Spleen (tissue), 11 donors: ENCODE data around the gene ZSWIM7. TPM values are rescaled to one million over a fixed set of nuclear protein-coding genes. Genes with fewer than 3 reads are reported as not detected.
A peak's percentile ranks its signal among the peaks of the same experiment; 100 is the strongest.

Experiments used
- DNase-seq: peaks from one replicate; pipeline ENCODE4 v3.0.0-alpha.2; 2020
- H3K27ac ChIP-seq, 8 donors: fragments of 200-600 bp; sonication (generic) in 7 of 8; 1 replicate in 4 of 8; 2 replicates in 4 of 8; pipeline versions ENCODE4 v1.5.0 to v1.8.0; 2016 to 2021; ENCODE audit warnings: inconsistent platforms in 4 of 8, mild to moderate bottlenecking in 4 of 8, moderate library complexity in 1 of 8
- H3K27me3 ChIP-seq, 7 donors: fragments of 200-600 bp; sonication (generic) in 6 of 7; replicated peaks in 1 of 7; 1 replicate in 4 of 7; 2 replicates in 3 of 7; pipeline versions ENCODE4 v1.5.0 to v1.8.0; 2016 to 2021; ENCODE audit warnings: inconsistent platforms in 3 of 7, mild to moderate bottlenecking in 1 of 7
- H3K36me3 ChIP-seq, 6 donors: fragments of 200-600 bp; sonication (generic) in 5 of 6; 1 replicate in 4 of 6; 2 replicates in 2 of 6; pipeline versions ENCODE4 v1.5.0 to v1.8.0; 2016 to 2021; ENCODE audit warnings: inconsistent platforms in 2 of 6
- H3K4me1 ChIP-seq, 6 donors: fragments of 200-600 bp; sonication (generic) in 5 of 6; 1 replicate in 3 of 6; 2 replicates in 3 of 6; pipeline versions ENCODE4 v1.5.0 to v1.8.0; 2016 to 2021; ENCODE audit warnings: inconsistent platforms in 3 of 6
- H3K4me3 ChIP-seq, 8 donors: fragments of 200-600 bp; sonication (generic) in 7 of 8; 1 replicate in 4 of 8; 2 replicates in 4 of 8; pipeline versions ENCODE4 v1.5.0 to v1.8.0; 2016 to 2021; ENCODE audit warnings: inconsistent platforms in 4 of 8, mild to moderate bottlenecking in 4 of 8, moderate library complexity in 2 of 8
- H3K9me3 ChIP-seq, 8 donors: fragments of 200-600 bp; sonication (generic) in 7 of 8; 1 replicate in 4 of 8; 2 replicates in 4 of 8; pipeline versions ENCODE4 v1.5.0 to v1.8.0; 2016 to 2021; ENCODE audit warnings: inconsistent platforms in 4 of 8
- CTCF ChIP-seq, 11 experiments: fragments of 200-600 bp in 7 of 11; fragments of 450-650 bp in 4 of 11; sonication (generic) in 4 of 11; IDR thresholded peaks in 8 of 11; conservative IDR thresholded peaks in 3 of 11; 1 replicate in 7 of 11; 2 replicates in 4 of 11; pipeline versions ENCODE4 v1.4.0 to v1.8.0; 2016 to 2021; ENCODE audit warnings: antibody characterized with exemption in 11 of 11, inconsistent platforms in 4 of 11, mild to moderate bottlenecking in 1 of 11
- POLR2A ChIP-seq, 3 donors: fragments of 450-650 bp; IDR thresholded peaks; one replicate each; pipeline ENCODE4 v1.5.1; 2017; ENCODE audit warnings: antibody characterized with exemption in 3 of 3, mild to moderate bottlenecking in 1 of 3
- POLR2AphosphoS5 ChIP-seq, 3 donors: sonication (generic); formaldehyde crosslinking; IDR thresholded peaks; one replicate each; pipeline ENCODE4 v1.5.1; 2017; ENCODE audit warnings: antibody characterized with exemption in 3 of 3
- WGBS, 5 donors: extraction: QIAGEN DNeasy Blood & Tissue Kit in 3 of 5; methylation state at CpG; one replicate each; pipeline versions ENCODE4 v1.1.5 to v1.1.7; 2013 to 2018; 5-methylcytosine and 5-hydroxymethylcytosine counted together
- intact Hi-C: fragments of 100-400 bp; cut with DNase I; formaldehyde crosslinking; loops from one replicate; pipeline ENCODE4 v1.15.0; 2023; ENCODE audit warnings: low total_unique reads
- polyA plus RNA-seq, 3 donors: library from polyadenylated mRNA; stranded (reverse); fragments of 200-250 nt; gene quantifications; one replicate each; pipeline ENCODE4 v1.2.1, GENCODE V29; 2013
- total RNA-seq, 7 donors: library from RNA; depleted of rRNA in 3 of 7; stranded (reverse); fragments of >200 nt in 3 of 7; fragmentation: NEBNext Ultra II Directional in 4 of 7; extraction: Animal tissue kit (Norgen Biotek cat#: 25700) in 4 of 7; gene quantifications; one replicate each; pipeline versions ENCODE4 v1.1.0 to v1.2.1, GENCODE V29; 2016 to 2021
- donor health status: healthy with polysubstance abuse.
- donor health status: DM: no; HTN: no; CAD: no; lungs with moderate emphysema.
- donor health status: DM: no; HTN: no; CAD: no.
- donor health status: Bipolar disorder and iron deficiency.
- donor health status: healthy.
- donor health status: DM: no; HTN: no; CAD: no.
- donor health status: DM: yes; HTN: yes; CAD: no.

ZSWIM7 gene
- total and polyA plus RNA-seq, 10 donors, result 13.4 to 47.6 (median 25.3) TPM

GRCh38 chr17:15957206-15957605, 42.3 kb downstream of the ZSWIM7 start:
- DNase-seq, result peak; percentile 33
- Histone ChIP-seq H3K36me3 (no peaks in the 10 kb centered on the region), H3K4me3 (no peak overlapping the region), H3K27me3 (no peaks in the 10 kb centered on the region), H3K27ac (no peak overlapping the region), H3K9me3 (no peaks in the 10 kb centered on the region), H3K4me1 (peaks cover 0 to 28% (median 14%) of the 10 kb centered on the region in 6 donors)
- TF ChIP-seq POLR2AphosphoS5 (IDR thresholded peaks at IDR 0.05), result no peak
- no peak for TF ChIP-seq POLR2A (IDR thresholded peaks at IDR 0.05)
- TF ChIP-seq CTCF (IDR thresholded peaks at IDR 0.05 in 8 of 11, conservative IDR thresholded peaks at IDR 0.05 in 3 of 11), result no peak
- intact Hi-C loops, result no loop called here
- WGBS, 5 donors, result 77 to 95% (median 82%) methylated on average over 6 of the region's 6 CpGs

- H3K36me3 ChIP-seq, result no peaks in the 10 kb centered on the region
- peak; percentile 9 for DNase-seq
- H3K9me3 ChIP-seq, result no peaks in the 10 kb centered on the region
- H3K4me1 ChIP-seq, result peaks cover 0 to 28% (median 14%) of the 10 kb centered on the region in 6 donors
- H3K27me3 ChIP-seq, result no peaks in the 10 kb centered on the region
- intact Hi-C loops, result no loop called here
- no peak overlapping the region for H3K27ac ChIP-seq
- 81 to 89% (median 83%) methylated on average over 14 of the region's 14 CpGs for WGBS, 5 donors
- H3K4me3 ChIP-seq, result no peak overlapping the region
- no peak for TF ChIP-seq POLR2A (IDR thresholded peaks at IDR 0.05)
- no peak for TF ChIP-seq POLR2AphosphoS5 (IDR thresholded peaks at IDR 0.05)
- TF ChIP-seq CTCF (IDR thresholded peaks at IDR 0.05 in 8 of 11, conservative IDR thresholded peaks at IDR 0.05 in 3 of 11), result no peak
Measured at GRCh38 chr17:15955793-15956541, 43.5 kb downstream of the ZSWIM7 start.

- TF ChIP-seq POLR2A (IDR thresholded peaks at IDR 0.05) (no peak), CTCF (IDR thresholded peaks at IDR 0.05 in 8 of 11, conservative IDR thresholded peaks at IDR 0.05 in 3 of 11) (peak in 1 of 11 experiments; percentile 9), POLR2AphosphoS5 (IDR thresholded peaks at IDR 0.05) (peak in 1 of 3 donors; percentile 43)
- DNase-seq, result peak; percentile 40
- H3K4me3 ChIP-seq, result no peak overlapping the region
- intact Hi-C loops, result no loop called here
- peaks cover 0 to 6% (median 0%) of the 10 kb centered on the region in 7 donors for H3K27me3 ChIP-seq
- H3K27ac ChIP-seq, result no peak overlapping the region
- 44 to 57% (median 46%) methylated on average over 5 of the region's 5 CpGs for WGBS, 5 donors
- H3K9me3 ChIP-seq, result no peaks in the 10 kb centered on the region
- peaks cover 0 to 24% (median 14%) of the 10 kb centered on the region in 6 donors for H3K4me1 ChIP-seq
- H3K36me3 ChIP-seq, result no peaks in the 10 kb centered on the region
Measured at GRCh38 chr17:15954222-15954621, 45.3 kb downstream of the ZSWIM7 start.

GRCh38 chr17:15952916-15953790, 46.4 kb downstream of the ZSWIM7 start:
- H3K27ac ChIP-seq, result no peak overlapping the region
- intact Hi-C loops, result no loop called here
- peaks cover 0 to 14% (median 6%) of the 10 kb centered on the region in 6 donors for H3K4me1 ChIP-seq
- no peak overlapping the region for H3K4me3 ChIP-seq
- no peaks in the 10 kb centered on the region for H3K9me3 ChIP-seq
- no peak for TF ChIP-seq POLR2AphosphoS5 (IDR thresholded peaks at IDR 0.05)
- no peak for TF ChIP-seq CTCF (IDR thresholded peaks at IDR 0.05 in 8 of 11, conservative IDR thresholded peaks at IDR 0.05 in 3 of 11)
- no peak for TF ChIP-seq POLR2A (IDR thresholded peaks at IDR 0.05)
- 78 to 83% (median 82%) methylated on average over 22 of the region's 22 CpGs for WGBS, 5 donors
- H3K27me3 ChIP-seq, result peaks cover 0 to 11% (median 0%) of the 10 kb centered on the region in 7 donors
- H3K36me3 ChIP-seq, result no peaks in the 10 kb centered on the region
- DNase-seq, result peak; percentile 57
